ENCODE data around the gene PEX5L. TPM values are rescaled to one million over a fixed set of nuclear protein-coding genes. Genes with fewer than 3 reads are reported as not detected.

The PEX5L gene
- total and polyA plus RNA-seq, 8 donors = 1.1 to 30.2 (median 8.6) TPM

GRCh38 chr3:180072786-180073185 is 36.0 kb upstream of the PEX5L start:
- no peak for FAIRE-seq
- intact Hi-C loops (cut with DNase I) = no loop called here
- WGBS, 2 donors = 72 to 80% methylated on average over 1 of the region's 1 CpG
- no peak for DNase-seq
- no peaks in the 10 kb centered on the region for H3K36me3 ChIP-seq
- H3K27ac ChIP-seq = no peak overlapping the region
- no peaks in the 10 kb centered on the region for H3K4me1 ChIP-seq
- H3K9me3 ChIP-seq = no peaks in the 10 kb centered on the region
- H3K27me3 ChIP-seq = no peaks in the 10 kb centered on the region
- TF ChIP-seq CTCF (IDR thresholded peaks at IDR 0.05) = no peak
- H3K4me3 ChIP-seq = no peak overlapping the region
- ATAC-seq = no peak

- no peak for TF ChIP-seq CTCF (IDR thresholded peaks at IDR 0.05)
- 71 to 75% methylated on average over 3 of the region's 3 CpGs for WGBS, 2 donors
These were observed 34.2 kb upstream of the PEX5L start for GRCh38 chr3:180070925-180071324.

GRCh38 chr3:180068023-180068422 is 31.3 kb upstream of the PEX5L start:
- Histone ChIP-seq H3K4me3 (no peak overlapping the region), H3K9me3 (no peaks in the 10 kb centered on the region), H3K27me3 (no peaks in the 10 kb centered on the region), H3K27ac (no peak overlapping the region), H3K4me1 (no peaks in the 10 kb centered on the region), H3K36me3 (no peaks in the 10 kb centered on the region)
- DNase-seq (no peak), ATAC-seq (peak in 2 of 4 donors; percentile 17 to 19), FAIRE-seq (no peak)
- intact Hi-C loops (cut with DNase I) = no loop called here
- WGBS, 2 donors = 27 to 32% methylated on average over 1 of the region's 1 CpG
- TF ChIP-seq CTCF (IDR thresholded peaks at IDR 0.05) = no peak

More at GRCh38 chr3:180070925-180071324, 34.2 kb upstream of the PEX5L start:
- Histone ChIP-seq H3K36me3 (no peaks in the 10 kb centered on the region), H3K4me1 (no peaks in the 10 kb centered on the region), H3K4me3 (no peak overlapping the region), H3K9me3 (no peaks in the 10 kb centered on the region), H3K27me3 (no peaks in the 10 kb centered on the region), H3K27ac (no peak overlapping the region)
- intact Hi-C loops (cut with DNase I) = no loop called here
- DNase-seq (no peak), FAIRE-seq (no peak), ATAC-seq (no peak)

- Histone ChIP-seq H3K27ac (no peak overlapping the region), H3K9me3 (no peaks in the 10 kb centered on the region), H3K36me3 (no peaks in the 10 kb centered on the region), H3K4me1 (no peaks in the 10 kb centered on the region), H3K4me3 (no peak overlapping the region), H3K27me3 (no peaks in the 10 kb centered on the region)
- ATAC-seq (no peak), FAIRE-seq (no peak), DNase-seq (no peak)
- WGBS, 2 donors = 83 to 94% methylated on average over 1 of the region's 1 CpG
- intact Hi-C loops (cut with DNase I) = no loop called here
- no peak for TF ChIP-seq CTCF (IDR thresholded peaks at IDR 0.05)
These were observed 29.9 kb upstream of the PEX5L start for GRCh38 chr3:180066598-180066997.

- WGBS, 2 donors = 22 to 61% methylated on average over 1 of the region's 1 CpG
- Histone ChIP-seq H3K36me3 (no peaks in the 10 kb centered on the region), H3K27me3 (no peaks in the 10 kb centered on the region), H3K4me1 (peaks cover 0 to 7% (median 0%) of the 10 kb centered on the region in 3 donors), H3K4me3 (no peak overlapping the region), H3K9me3 (no peaks in the 10 kb centered on the region), H3K27ac (no peak overlapping the region)
- intact Hi-C loops (cut with DNase I) = no loop called here
- TF ChIP-seq CTCF (IDR thresholded peaks at IDR 0.05) = no peak
- DNase-seq = no peak
- ATAC-seq = no peak
- no peak for FAIRE-seq
These were observed 27.0 kb upstream of the PEX5L start for GRCh38 chr3:180063783-180064182.

Measured in pancreas (tissue), 10 donors.